GM20431 (cell line): ENCODE measurements around the gene SLC13A3.

Experiments used
- in situ Hi-C: fragments of 300-500 bp; cut with MseI, MboI; formaldehyde crosslinking; loops from one replicate; pipeline ENCODE4 v1.15.0; 2020; ENCODE audit warnings: low sequenced_read_pairs; ENCODE audit not compliant: unreplicated experiment

The SLC13A3 gene

DNA sequence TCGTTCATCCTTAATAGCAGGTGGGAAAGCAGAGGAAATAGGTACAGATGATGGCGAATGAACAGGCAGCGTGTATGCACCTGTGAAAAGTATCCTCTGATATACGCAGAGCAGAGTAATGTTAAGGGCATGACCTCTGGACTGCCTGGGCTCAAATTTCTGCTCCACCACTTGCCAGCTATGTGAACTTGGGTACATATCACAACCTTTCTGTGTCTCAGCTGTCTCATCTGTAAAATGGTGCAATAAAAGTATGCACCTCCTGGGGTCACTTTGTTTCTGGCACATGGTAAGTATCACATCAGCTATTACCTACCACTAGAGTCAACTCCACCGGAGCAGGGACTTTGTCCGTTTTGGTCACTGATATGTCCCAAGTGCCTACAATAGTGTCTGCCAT is 103.3 kb downstream of the SLC13A3 start:
- in situ Hi-C loops: no loop called here

DNA sequence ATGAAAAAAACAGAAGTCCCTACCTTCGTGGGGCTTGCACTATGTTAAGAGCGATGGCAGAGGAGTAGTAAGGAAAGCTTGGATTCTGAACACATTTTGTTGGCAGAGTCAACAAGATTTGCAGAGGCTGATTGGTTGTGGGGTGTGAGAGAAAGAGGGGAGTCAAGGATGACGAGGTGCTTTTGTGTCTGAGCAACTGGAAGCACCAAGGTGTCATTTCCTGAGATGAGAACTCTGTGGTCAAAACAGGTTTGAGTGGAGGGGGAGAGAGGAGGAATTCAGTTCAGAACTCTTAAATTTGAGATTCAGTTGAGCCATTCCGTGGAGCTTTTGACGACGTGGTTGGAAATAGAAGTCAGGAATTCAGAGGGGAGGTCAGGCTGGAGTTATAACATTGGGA is 104.3 kb downstream of the SLC13A3 start:
- in situ Hi-C loops: no loop called here

DNA sequence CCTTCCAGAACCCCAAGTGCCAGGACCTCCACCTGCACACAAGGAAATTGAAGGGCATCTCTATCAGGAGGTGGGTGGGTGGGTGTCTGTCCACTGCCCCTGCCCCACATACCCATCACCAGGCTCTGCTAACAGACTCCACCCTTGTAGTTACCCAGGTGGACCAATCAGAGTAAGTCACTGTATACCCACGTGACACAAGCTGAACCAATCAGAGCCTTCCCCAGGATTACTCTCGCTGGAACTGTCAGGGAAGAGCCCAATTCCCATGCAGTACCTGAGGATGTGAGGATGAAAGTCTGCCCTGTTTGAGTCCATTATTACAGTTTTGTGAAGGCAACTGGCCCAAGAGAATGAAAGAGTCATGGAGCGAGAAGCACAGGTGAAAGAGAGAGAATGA is 105.0 kb downstream of the SLC13A3 start:
- in situ Hi-C loops: no loop called here

DNA sequence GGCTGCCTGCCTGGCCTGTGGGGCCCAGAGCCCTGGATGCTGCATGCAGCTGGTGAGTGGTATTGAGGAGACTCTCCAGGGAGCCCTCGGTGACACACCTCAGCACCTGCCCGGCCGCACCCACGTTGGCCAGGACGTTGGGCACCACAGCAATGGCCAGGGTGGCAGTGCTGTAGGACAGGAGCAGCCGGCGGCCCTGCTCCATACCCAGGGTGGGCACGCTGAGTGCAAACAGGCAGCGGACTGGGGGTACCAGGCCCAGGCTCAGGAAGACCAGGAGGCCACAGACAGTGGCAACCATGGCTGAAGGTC is 105.5 kb downstream of the SLC13A3 start:
- in situ Hi-C loops: no loop called here

DNA sequence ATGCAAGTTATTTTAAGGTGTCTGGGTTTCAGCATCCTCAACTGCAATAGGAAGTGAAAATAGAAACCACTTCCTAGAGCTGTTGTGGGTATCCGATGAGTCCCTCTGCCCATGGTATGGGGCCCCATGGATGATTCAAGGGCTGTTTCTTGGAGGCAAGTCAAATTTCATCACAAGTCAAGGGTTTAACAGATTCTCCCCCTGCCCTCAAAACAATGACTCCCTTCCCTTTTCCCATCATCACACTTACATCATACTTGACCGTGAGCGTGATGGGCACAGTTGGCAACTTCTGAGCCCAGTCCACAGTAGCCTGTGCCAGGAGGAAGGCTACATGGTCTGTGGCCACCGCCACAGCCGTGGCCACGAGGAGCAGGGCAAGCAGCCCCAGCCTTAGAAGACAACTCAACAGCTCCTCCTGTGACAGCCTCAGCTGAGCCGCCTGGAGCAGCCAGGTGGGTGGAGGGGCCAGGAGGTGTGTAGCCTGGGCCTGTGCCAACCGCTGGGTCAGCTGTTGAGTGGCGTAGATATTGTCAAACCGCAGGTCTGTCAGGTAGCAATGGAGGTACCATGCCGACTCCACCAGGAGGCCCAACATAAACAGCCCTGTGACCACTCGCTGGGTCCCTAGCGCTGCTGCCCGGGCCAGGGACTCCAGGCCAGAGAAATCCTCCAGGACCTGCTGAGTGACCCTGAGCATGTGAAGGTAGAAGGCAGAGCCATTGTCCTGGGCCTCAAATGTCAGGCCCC is 106.0 kb downstream of the SLC13A3 start:
- in situ Hi-C loops: no loop called here

DNA sequence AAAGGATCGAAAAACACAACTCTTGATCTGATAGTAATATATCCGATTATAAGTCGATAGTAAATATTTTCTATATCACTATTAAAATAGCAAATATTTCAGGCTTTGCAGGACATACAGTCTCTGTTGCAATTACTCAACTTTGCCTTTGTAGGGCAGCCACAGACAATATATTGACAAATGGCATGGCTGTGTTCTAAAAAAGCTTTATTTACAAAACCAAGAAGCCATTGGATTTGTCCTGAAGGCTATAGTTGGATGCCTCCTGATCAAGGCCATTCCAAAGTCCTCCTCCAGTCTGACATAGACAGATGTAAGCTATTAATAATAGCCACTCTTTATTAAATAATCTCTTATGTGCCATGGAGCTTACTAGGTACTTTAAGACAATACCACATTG is 106.7 kb downstream of the SLC13A3 start:
- in situ Hi-C loops: no loop called here

DNA sequence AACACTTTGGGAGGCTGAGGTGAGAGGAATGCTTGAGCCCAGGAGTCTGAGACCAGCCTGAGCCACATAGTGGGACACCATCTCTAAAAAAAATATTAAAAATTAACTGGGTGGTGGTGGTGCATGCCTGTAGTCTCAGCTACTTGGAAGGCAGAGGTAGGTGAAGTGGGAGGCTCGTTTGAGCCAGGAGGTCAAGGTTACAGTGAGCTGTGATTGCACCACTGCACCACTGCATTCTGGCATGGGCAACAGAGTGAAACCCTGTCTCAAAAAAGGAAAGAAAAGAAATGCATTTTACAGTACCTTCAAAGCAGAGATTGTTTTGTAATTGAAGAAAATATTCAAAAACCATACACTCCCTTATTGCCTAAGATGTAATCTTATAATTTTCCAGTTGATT is 107.3 kb downstream of the SLC13A3 start:
- in situ Hi-C loops: no loop called here

DNA sequence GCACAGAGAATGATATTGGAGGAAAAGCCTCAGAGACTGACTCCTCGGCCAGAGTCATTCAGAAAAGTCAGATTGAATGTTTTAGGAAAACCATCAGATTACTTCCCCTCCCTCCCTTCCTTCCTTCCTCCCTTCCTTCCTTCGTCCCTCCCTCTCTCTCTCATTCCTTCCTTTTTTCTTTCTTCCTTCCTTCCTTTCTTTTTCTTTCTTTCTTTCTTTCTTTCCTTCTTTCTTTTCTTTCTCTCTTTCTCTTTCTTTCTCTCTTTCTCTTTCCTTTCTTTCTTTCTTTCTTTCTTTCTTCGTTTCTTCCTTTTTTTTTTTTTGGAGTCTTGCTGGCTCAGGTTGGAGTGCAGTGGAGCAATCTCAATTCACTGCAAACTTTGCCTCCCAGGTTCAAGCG is 108.2 kb downstream of the SLC13A3 start:
- in situ Hi-C loops: no loop called here

DNA sequence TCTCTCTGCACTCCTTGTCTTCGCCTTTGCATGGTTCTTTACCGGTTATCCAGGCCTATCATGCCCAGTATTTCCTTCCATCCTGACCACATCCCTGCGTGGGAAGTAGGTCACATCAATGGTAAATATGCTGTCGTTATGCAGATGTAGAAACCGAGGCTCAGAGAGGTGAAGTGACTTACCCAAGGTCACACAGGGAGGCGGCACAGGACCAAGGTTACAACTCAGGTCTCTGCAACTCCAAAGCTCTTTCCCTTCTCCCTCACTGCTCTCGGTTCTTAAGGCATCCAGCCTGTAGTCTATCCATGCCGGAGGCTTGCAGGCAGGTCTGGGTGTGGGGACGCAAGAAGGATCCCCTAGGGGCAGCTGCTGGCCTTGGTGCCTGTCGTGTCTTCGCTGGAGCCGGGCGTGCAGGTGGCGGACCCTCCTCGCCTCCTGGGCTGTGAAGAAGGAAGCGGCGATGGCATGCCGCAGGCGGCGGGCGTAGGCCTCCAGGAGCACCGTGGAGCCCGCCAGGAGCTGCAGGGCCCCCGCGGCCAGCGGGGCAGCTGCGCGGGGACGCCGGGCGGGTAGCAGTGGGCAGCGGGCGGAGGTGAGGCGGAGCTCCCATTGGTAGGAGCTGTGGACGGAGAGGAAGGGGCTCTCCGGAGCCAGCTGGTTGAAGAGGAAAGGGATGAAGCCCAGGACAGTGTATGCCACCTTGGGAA is 109.9 kb downstream of the SLC13A3 start:
- in situ Hi-C loops: no loop called here

DNA sequence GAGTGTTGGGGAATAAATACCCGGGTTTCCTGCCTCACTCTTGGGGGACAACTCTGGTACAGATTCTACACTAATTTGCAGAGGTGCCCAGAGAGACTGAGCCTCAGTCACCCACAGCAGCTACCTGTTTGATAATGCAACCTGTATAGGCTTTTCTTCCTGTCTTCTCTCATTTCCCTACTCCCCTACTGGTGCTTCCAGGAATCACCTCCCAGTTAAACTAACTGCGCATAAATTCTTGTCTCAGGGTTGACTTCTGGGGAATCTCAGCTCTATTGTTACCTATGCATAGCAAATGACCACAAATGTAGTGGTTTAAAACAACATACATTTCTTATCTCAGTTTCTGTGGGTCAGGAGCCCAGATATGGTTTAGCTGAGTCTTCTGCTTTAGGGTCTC is 112.1 kb downstream of the SLC13A3 start:
- in situ Hi-C loops: no loop called here

DNA sequence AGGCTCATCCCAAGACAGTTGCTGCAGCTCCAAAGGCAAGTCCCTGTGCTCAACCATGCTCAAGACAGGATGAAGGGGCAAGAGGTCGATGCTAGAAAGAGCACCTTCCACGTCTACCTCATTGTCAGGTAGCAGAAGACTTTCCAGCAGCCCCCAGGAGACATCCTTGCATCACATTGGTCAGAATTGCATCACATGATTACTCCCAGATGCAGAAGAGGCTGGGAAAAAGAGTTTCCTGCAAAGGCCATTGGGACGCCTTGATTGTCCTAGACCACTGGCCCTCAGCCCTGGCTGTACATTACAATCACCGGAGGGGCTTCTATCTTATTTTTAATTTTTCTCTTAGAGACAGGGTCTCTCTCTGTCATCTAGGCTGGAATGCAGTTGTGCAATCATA is 120.6 kb downstream of the SLC13A3 start:
- in situ Hi-C loops: no loop called here

DNA sequence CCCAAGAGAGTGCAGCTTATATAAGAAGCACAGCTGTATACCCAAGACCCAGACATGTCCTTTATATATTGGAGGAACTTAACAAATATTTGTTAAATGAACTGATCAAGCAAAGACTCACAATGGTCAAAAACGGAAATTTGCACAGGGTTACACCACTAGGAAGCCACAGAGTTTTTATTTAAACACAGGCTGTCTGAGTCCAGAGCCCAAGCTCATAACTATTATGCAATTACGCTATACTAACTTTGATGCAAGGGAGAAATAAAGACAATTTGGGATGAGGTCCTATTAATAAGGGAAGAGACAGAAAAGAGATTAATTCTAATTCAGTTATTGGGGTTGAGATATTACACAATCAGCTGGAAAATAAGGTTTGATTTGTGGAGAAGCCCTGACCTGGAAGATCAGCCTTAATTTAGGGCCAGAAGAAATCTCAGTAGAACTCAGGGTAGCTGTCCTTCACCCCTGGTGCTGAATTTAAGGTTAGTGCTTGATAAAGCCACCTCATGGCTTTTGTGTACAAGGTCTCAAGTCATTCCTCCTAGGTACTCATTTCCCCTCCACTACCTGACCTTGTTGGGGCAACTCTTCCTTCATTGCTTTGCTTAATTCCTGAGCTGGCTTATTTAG is 127.4 kb downstream of the SLC13A3 start:
- in situ Hi-C loops: loop anchor here (10.0 kb wide), 1 partner anchor 161 kb away; the partner anchor contains the start of gene TP53RK

DNA sequence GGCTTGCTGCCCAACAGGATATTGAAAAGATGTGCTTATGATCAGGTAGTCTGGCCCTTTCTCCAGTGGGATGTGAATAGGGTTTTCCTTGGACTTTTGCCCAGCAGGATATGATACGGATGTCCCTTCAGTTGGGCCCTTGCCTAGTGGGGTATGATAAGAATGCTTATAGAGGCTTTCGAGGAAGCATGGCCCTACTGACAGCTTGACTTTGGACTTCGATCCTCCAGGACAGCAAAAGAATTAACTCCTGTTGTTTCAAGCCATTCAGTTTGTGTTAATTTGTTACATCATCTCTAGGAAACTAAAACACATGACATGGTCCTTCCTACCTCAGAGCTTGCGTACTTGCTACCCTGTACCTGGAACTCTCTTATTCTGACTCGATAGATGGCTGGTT is 128.2 kb downstream of the SLC13A3 start:
- in situ Hi-C loops: loop anchor here (10.0 kb wide), 1 partner anchor 162 kb away; the partner anchor contains the start of gene TP53RK

DNA sequence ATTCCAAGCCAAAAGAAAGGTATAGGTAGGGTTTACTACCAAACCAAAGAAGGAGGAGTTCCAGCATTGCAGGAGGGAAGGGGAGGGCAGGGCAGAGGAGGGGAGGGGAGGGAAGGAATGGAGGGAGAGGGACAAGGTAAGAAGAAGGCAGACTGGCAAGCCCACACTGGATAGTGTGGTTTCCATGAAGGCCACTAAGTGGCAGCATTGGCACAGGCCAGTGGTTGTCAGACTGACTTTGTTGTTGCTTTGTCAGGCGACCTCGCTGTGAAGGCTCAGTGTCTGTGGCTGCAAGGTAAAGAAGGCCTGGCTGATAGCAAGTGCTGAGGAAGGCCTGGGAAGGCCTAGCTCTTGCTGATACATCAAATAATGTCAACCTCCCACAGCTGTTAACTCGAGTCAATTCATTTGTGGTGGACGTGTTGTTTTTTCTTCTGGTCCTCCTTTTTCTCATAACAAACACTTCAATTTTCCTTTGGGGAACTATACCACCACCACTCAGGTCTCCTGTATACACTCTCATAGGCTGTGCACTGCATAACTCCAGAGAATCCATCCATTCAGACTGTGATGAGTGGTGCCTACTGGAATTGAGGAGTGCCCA is 130.2 kb downstream of the SLC13A3 start:
- in situ Hi-C loops: loop anchor here (10.0 kb wide), 1 partner anchor 164 kb away; the partner anchor contains the start of gene TP53RK

DNA sequence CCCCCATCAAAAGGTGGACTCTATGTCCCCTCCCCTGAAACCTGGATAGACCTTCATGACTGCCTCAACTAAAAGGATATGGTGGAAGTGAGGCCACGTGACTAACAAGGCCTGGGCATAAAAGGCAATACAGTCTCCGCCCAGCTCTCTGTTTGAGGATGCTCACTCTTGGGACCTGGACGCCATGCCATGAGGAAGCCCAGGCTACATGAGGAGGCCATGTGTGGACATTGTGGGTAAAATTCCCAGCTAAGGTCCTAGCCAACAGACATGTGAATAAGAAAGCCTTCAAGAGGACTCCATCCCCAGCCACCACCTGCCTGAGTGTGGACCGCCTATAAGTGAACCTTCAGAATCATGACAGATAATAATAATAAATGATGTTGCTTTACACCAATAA is 130.7 kb downstream of the SLC13A3 start:
- in situ Hi-C loops: loop anchor here (10.0 kb wide), 1 partner anchor 164 kb away; the partner anchor contains the start of gene TP53RK

DNA sequence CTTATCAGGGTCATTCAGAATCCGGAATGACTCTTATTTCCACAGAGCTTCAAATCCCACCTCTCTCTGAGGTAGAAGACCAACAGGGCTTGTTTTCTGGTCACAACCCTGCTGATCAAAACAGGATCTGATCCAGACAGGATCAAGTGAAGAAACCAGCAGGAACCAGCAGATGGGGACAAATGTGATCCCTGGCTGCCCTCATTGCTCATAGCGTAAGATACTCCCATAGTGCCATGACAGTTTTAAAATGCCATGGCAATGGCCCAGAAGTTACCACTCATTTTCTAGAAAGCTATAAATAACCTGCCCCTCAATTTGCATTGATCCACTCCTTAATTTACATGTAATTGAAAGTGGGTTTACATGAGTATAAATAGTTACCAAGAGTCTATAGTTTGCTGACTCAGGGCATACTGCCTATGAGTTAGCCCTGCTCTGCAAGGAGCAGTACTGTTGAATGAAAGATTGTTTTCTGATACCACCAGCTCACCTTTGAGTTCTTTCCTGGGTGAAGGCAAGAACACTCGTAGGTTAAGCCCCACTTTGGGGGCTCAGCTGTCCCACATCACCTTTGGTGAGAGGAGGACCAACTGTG is 131.7 kb downstream of the SLC13A3 start:
- in situ Hi-C loops: loop anchor here (10.0 kb wide), 1 partner anchor 165 kb away; the partner anchor contains the start of gene TP53RK

DNA sequence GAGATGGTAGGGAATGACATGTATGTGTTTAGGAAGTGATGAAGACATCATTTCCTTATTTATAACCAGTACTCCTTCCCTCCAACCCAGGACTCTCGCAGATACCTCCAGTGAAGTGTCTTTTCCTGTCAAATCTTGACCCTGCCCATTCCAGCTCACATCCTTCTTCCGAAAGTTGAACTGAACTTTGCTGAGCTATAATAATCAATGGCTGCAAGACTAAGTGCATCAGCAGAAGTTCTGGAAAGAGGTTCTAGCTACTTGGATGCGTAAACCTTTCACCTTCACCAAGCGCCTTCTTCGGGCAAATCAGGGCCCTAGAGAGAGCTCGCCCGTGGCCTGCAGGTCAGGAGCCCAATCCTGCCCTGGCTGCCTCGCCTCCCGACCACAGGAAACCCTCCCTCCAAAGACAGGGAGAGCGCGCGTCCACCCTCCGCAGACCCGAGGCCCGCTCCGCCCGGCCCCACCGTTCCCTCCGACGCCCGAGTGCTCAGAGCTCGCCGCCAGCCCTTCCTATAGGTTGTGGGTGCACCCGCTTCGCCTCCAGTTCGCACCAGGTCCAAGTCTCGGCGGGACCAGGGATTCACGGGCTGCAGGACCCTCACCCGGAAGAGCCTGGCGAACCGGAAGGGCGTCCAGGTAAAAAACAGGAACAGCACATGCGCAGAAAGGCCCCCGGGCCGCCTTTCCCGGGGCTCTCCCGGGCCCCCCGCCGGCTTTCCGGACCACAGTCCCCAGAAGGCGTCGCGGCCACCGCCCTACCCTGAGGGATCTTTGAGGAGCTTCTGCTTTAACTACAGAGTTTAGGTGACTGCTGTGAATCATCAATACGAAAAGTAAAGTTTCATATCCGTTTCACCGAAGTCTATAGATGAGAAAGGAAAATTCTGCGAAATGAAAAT is 138.1 kb downstream of the SLC13A3 start, which contains the start of gene ZNF334:
Gene ZNF334, minus strand, starts transcription at position 617 of the 902 bp plus-strand sequence. CDS start 1,457 bp downstream, outside the sequence.
- in situ Hi-C loops: no loop called here

DNA sequence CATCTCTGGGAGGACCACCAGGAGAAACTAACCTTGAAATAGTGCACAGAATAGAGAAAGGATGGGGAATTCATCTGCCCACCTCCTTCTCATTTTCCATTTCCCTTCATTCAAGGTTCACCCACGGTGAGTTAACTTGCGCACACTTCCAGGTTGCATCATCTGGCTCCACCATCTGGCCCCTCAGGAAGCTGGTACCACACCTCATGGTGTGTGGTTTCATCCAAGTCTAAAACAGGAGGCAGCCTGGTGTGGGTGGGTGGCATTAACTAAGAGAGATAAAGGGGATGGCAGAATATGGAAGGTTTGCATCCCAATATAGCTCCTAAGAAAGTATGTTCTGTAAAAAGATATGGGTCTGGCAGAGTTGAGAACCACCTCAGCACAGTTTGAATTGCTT is 141.7 kb downstream of the SLC13A3 start:
- in situ Hi-C loops: no loop called here
